ENCODE results near the gene RASGRP4.

- TF ChIP-seq YY1 (IDR thresholded peaks at IDR 0.05; ENCODE audit: insufficient read depth, insufficient read length) (no peak), ZNF274 (IDR thresholded peaks at IDR 0.05; ENCODE audit: low read depth, low read length) (no peak)
Measured at GRCh38 chr19:38383184-38383583, 42.8 kb downstream of the RASGRP4 start.
